DND-41 (cell line): Measurements from ENCODE around the gene APOLD1.
A peak's percentile ranks its signal among the peaks of the same experiment; 100 is the strongest.

Experiments
- ATAC-seq: fragments of 200-7000 bp; cut with Tn5 transposase; 3 replicates; pipeline ENCODE4 v1.9.1; 2021; ENCODE audit warnings: low read depth; ENCODE audit not compliant: insufficient read depth
- DNase-seq: peaks from one replicate; pipeline ENCODE4 v3.0.0-alpha.2; 2020
- H2AFZ ChIP-seq: 2 replicates; pipeline ENCODE4 v1.6.0; 2012; ENCODE audit warnings: low read depth, low read length
- H3K27ac ChIP-seq: 2 replicates; pipeline ENCODE4 v1.5.1; 2012; ENCODE audit warnings: low read length, inconsistent platforms
- H3K27me3 ChIP-seq: fragments of 200-600 bp; sonication (generic); 2 replicates; pipeline ENCODE4 v1.6.0; 2012; ENCODE audit warnings: low read length, mild to moderate bottlenecking, inconsistent platforms; ENCODE audit not compliant: insufficient read depth, poor library complexity
- H3K36me3 ChIP-seq: 2 replicates; pipeline ENCODE4 v1.5.1; 2012; ENCODE audit warnings: low read length, inconsistent platforms; ENCODE audit not compliant: insufficient read depth
- H3K4me1 ChIP-seq: 2 replicates; pipeline ENCODE4 v1.5.1; 2012; ENCODE audit warnings: mild to moderate bottlenecking, low read length; ENCODE audit not compliant: insufficient read depth
- H3K4me2 ChIP-seq: 2 replicates; pipeline ENCODE4 v1.6.0; 2012; ENCODE audit warnings: mild to moderate bottlenecking, moderate library complexity, low read length, inconsistent platforms; ENCODE audit not compliant: insufficient read depth
- H3K4me3 ChIP-seq, 2 experiments: fragments of 200-600 bp in 1 of 2; shearing (Covaris generic) in 1 of 2; 2 replicates each; pipeline ENCODE4 v1.5.1; 2012 to 2016; ENCODE audit warnings: inconsistent platforms in 2 of 2, low read length in 2 of 2, mild to moderate bottlenecking in 2 of 2, low read depth in 1 of 2, moderate library complexity in 1 of 2
- H3K79me2 ChIP-seq: 2 replicates; pipeline ENCODE4 v1.6.0; 2012; ENCODE audit warnings: low read length, inconsistent platforms; ENCODE audit not compliant: insufficient read depth
- H3K9ac ChIP-seq: 2 replicates; pipeline ENCODE4 v1.6.0; 2012; ENCODE audit warnings: low read depth, mild to moderate bottlenecking, inconsistent platforms, low read length, moderate library complexity
- H3K9me3 ChIP-seq: 2 replicates; pipeline ENCODE4 v1.5.1; 2012; ENCODE audit warnings: low read length, moderate library complexity, mild to moderate bottlenecking, inconsistent platforms; ENCODE audit not compliant: insufficient read depth, severe bottlenecking
- H4K20me1 ChIP-seq: 2 replicates; pipeline ENCODE4 v1.6.0; 2012; ENCODE audit warnings: low read length; ENCODE audit not compliant: insufficient read depth
- EZH2 ChIP-seq: IDR thresholded peaks from 3 replicates; pipeline ENCODE4 v1.6.1; 2012; ENCODE audit warnings: borderline replicate concordance, low read depth, mild to moderate bottlenecking, moderate library complexity, low read length, inconsistent platforms; ENCODE audit not compliant: severe bottlenecking
- TF ChIP-seq, protein P1 (sequence below): IDR thresholded peaks from 2 replicates; pipeline ENCODE4 v1.5.1; 2012; ENCODE audit warnings: borderline replicate concordance, low read length, moderate library complexity, mild to moderate bottlenecking; ENCODE audit not compliant: poor library complexity, severe bottlenecking; ENCODE audit errors: extremely low read depth

Gene APOLD1

GRCh38 chr12:12757121-12757520 is 28.3 kb upstream of the APOLD1 start:
- no peak for TF ChIP-seq EZH2
- TF ChIP-seq, protein P1, sequence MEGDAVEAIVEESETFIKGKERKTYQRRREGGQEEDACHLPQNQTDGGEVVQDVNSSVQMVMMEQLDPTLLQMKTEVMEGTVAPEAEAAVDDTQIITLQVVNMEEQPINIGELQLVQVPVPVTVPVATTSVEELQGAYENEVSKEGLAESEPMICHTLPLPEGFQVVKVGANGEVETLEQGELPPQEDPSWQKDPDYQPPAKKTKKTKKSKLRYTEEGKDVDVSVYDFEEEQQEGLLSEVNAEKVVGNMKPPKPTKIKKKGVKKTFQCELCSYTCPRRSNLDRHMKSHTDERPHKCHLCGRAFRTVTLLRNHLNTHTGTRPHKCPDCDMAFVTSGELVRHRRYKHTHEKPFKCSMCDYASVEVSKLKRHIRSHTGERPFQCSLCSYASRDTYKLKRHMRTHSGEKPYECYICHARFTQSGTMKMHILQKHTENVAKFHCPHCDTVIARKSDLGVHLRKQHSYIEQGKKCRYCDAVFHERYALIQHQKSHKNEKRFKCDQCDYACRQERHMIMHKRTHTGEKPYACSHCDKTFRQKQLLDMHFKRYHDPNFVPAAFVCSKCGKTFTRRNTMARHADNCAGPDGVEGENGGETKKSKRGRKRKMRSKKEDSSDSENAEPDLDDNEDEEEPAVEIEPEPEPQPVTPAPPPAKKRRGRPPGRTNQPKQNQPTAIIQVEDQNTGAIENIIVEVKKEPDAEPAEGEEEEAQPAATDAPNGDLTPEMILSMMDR: no peak
- DNase-seq (peak; percentile 16), ATAC-seq (peak; percentile 68)
- H2AFZ ChIP-seq: no peak overlapping the region
- no peaks in the 10 kb centered on the region for H3K27me3 ChIP-seq
- H3K9ac ChIP-seq: no peak overlapping the region
- no peaks in the 10 kb centered on the region for H3K9me3 ChIP-seq
- peaks cover 3% of the 10 kb centered on the region; the same call in 1 of the 2 replicates for H3K36me3 ChIP-seq
- no peaks in the 10 kb centered on the region for H4K20me1 ChIP-seq
- H3K27ac ChIP-seq: no peak overlapping the region
- no peaks in the 10 kb centered on the region for H3K79me2 ChIP-seq
- H3K4me1 ChIP-seq: no peaks in the 10 kb centered on the region
- no peak overlapping the region for H3K4me2 ChIP-seq
- no peak overlapping the region for H3K4me3 ChIP-seq

GRCh38 chr12:12759234-12759915 is 26.1 kb upstream of the APOLD1 start:
- TF ChIP-seq EZH2: no peak
- TF ChIP-seq, protein P1: no peak
- no peak overlapping the region for H3K4me2 ChIP-seq
- ATAC-seq (no peak), DNase-seq (no peak)
- no peak overlapping the region for H3K4me3 ChIP-seq
- H3K9me3 ChIP-seq: no peaks in the 10 kb centered on the region
- no peaks in the 10 kb centered on the region for H4K20me1 ChIP-seq
- H3K79me2 ChIP-seq: no peaks in the 10 kb centered on the region
- H3K27ac ChIP-seq: no peak overlapping the region
- no peaks in the 10 kb centered on the region for H3K4me1 ChIP-seq
- H3K9ac ChIP-seq: no peak overlapping the region
- no peaks in the 10 kb centered on the region for H3K27me3 ChIP-seq
- peaks cover 3% of the 10 kb centered on the region; the same call in 1 of the 2 replicates for H3K36me3 ChIP-seq
- no peak overlapping the region for H2AFZ ChIP-seq

- Histone ChIP-seq H3K4me1 (no peaks in the 10 kb centered on the region), H2AFZ (no peak overlapping the region)
These were observed 20.6 kb upstream of the APOLD1 start for GRCh38 chr12:12764824-12765223.

More at GRCh38 chr12:12764824-12765223, 20.6 kb upstream of the APOLD1 start:
- Histone ChIP-seq H3K27me3 (no peaks in the 10 kb centered on the region), H3K4me3 (no peak overlapping the region), H3K9ac (no peak overlapping the region), H3K79me2 (no peaks in the 10 kb centered on the region), H3K36me3 (peaks cover 3% of the 10 kb centered on the region; the same call in 1 of the 2 replicates), H3K4me2 (no peak overlapping the region), H3K9me3 (peaks cover 4% of the 10 kb centered on the region), H4K20me1 (no peaks in the 10 kb centered on the region), H3K27ac (no peak overlapping the region)
- DNase-seq (no peak), ATAC-seq (no peak)
- TF ChIP-seq EZH2: no peak
- TF ChIP-seq, protein P1: no peak
